Small intestine (tissue), 4 donors: ENCODE results near the gene ZNF2. TPM values are rescaled to one million over a fixed set of nuclear protein-coding genes. Genes with fewer than 3 reads are reported as not detected.

Source experiments
- polyA plus RNA-seq, 4 donors: library from polyadenylated mRNA; stranded (reverse) in 3 of 4; unstranded in 1 of 4; fragments of 200-250 nt in 3 of 4; fragments of 120-200 nt in 1 of 4; gene quantifications; one replicate each; pipeline versions ENCODE4 v1.2.1 to v1.2.3, GENCODE V29; 2013
- donor health status: healthy with polysubstance abuse.
- donor health status: Bipolar disorder and iron deficiency.
- donor health status: healthy.

Gene ZNF2
- polyA plus RNA-seq, 4 donors = 1.1 to 4.2 (median 1.6) TPM

Other genes with a start within 250 kb of the ZNF2 start
- 1 to 10 TPM in 3 of 4 donors, under 1 TPM in 1; 0.15 to 3.8 (median 1.6) TPM for gene MAL, start 140.1 kb upstream of the ZNF2 start, polyA plus RNA-seq
- gene MRPS5, start 44.0 kb upstream of the ZNF2 start, polyA plus RNA-seq = 100 to 1,000 TPM in 2 of 4 donors, 10 to 100 TPM in 2; 42.9 to 104 (median 92.8) TPM
- gene ZNF514, start 6.0 kb upstream of the ZNF2 start, polyA plus RNA-seq = 10 to 100 TPM in 1 of 4 donors, 1 to 10 TPM in 3; 3.8 to 18.9 (median 7.3) TPM
- gene ZNF892, start 41.7 kb downstream of the ZNF2 start, polyA plus RNA-seq = 1 to 10 TPM in 1 of 4 donors, under 1 TPM in 1, not detected in 2; 0.66 to 1.2 TPM
- gene PROM2, start 108.6 kb downstream of the ZNF2 start, polyA plus RNA-seq = 10 to 100 TPM in 1 of 4 donors, 1 to 10 TPM in 3; 1.1 to 17.9 (median 1.8) TPM
- gene KCNIP3, start 131.5 kb downstream of the ZNF2 start, polyA plus RNA-seq = 1 to 10 TPM; 1.4 to 3.8 (median 2.1) TPM
- 100 to 1,000 TPM in 1 of 4 donors, 10 to 100 TPM in 3; 27.5 to 162 (median 58.2) TPM for gene FAHD2A, start 236.9 kb downstream of the ZNF2 start, polyA plus RNA-seq